Measurements from ENCODE around the gene ZNF346. TPM values are rescaled to one million over a fixed set of nuclear protein-coding genes. Genes with fewer than 3 reads are reported as not detected.

Gene ZNF346
- total RNA-seq, 1 donor from 2014 or later, result 7.1 TPM

- peak; percentile 29 for DNase-seq (ENCODE audit: low read depth)
- no peak for FAIRE-seq
- Histone ChIP-seq H3K36me3 (ENCODE audit: control insufficient read depth, insufficient read depth, low read length) (no peaks in the 10 kb centered on the region), H3K4me3 (ENCODE audit: low read depth, low read length) (no peak overlapping the region), H3K27me3 (ENCODE audit: control insufficient read depth, insufficient read depth, low read length) (no peaks in the 10 kb centered on the region)
- TF ChIP-seq, protein P1, sequence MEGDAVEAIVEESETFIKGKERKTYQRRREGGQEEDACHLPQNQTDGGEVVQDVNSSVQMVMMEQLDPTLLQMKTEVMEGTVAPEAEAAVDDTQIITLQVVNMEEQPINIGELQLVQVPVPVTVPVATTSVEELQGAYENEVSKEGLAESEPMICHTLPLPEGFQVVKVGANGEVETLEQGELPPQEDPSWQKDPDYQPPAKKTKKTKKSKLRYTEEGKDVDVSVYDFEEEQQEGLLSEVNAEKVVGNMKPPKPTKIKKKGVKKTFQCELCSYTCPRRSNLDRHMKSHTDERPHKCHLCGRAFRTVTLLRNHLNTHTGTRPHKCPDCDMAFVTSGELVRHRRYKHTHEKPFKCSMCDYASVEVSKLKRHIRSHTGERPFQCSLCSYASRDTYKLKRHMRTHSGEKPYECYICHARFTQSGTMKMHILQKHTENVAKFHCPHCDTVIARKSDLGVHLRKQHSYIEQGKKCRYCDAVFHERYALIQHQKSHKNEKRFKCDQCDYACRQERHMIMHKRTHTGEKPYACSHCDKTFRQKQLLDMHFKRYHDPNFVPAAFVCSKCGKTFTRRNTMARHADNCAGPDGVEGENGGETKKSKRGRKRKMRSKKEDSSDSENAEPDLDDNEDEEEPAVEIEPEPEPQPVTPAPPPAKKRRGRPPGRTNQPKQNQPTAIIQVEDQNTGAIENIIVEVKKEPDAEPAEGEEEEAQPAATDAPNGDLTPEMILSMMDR (IDR thresholded peaks at IDR 0.05; ENCODE audit: insufficient read depth, low read length, severe bottlenecking), result no peak
Observed at GRCh38 chr5:177128551-177128981, 106.1 kb downstream of the ZNF346 start.

GRCh38 chr5:177130211-177131018, 107.9 kb downstream of the ZNF346 start:
- Histone ChIP-seq H3K36me3 (ENCODE audit: control insufficient read depth, insufficient read depth, low read length) (peaks cover 1% of the 10 kb centered on the region), H3K27me3 (ENCODE audit: control insufficient read depth, insufficient read depth, low read length) (no peaks in the 10 kb centered on the region), H3K4me3 (ENCODE audit: low read depth, low read length) (no peak overlapping the region)
- peak; percentile 57 for DNase-seq (ENCODE audit: low read depth)
- FAIRE-seq, result no peak
- TF ChIP-seq, protein P1 (IDR thresholded peaks at IDR 0.05; ENCODE audit: insufficient read depth, low read length, severe bottlenecking), result no peak

Other genes starting within 250 kb of the ZNF346 start
- gene UNC5A, start 212.1 kb upstream of the ZNF346 start, total RNA-seq, result not detected in 2 replicates
- gene HK3, start 123.3 kb upstream of the ZNF346 start, total RNA-seq, result under 0.01 TPM in 1 of 2 replicates, not detected in the other
- gene UIMC1, start 15.9 kb upstream of the ZNF346 start, total RNA-seq, result 22.0 and 24.5 TPM in 2 replicates
- 0.79 and 1.5 TPM in 2 replicates for gene FGFR4, start 64.2 kb downstream of the ZNF346 start, total RNA-seq
- 32.4 and 42.9 TPM in 2 replicates for gene NSD1, start 111.1 kb downstream of the ZNF346 start, total RNA-seq